Right renal pelvis (tissue), 4 donors: ENCODE measurements around the gene PFKFB4. TPM values are rescaled to one million over a fixed set of nuclear protein-coding genes. Genes with fewer than 3 reads are reported as not detected.
"Not testable (repeated sequence)": the region's sequence is repeated elsewhere in the genome, so short reads cannot be mapped to it uniquely, and the experiment has no call there.

ENCODE experiments used
- DNase-seq, 4 donors: peaks; one replicate each; pipeline ENCODE4 v3.0.0-alpha.2; 2013; ENCODE audit warnings: low read depth in 4 of 4, low spot score in 3 of 4, missing footprints in 1 of 4
- polyA plus RNA-seq, 4 donors: library from polyadenylated mRNA; unstranded; fragments of 120-200 nt; gene quantifications; one replicate each; pipeline ENCODE4 v1.2.1, GENCODE V29; 2013; ENCODE audit not compliant: insufficient read length in 4 of 4

The PFKFB4 gene
- polyA plus RNA-seq, 4 donors = 3.9 to 5.4 (median 4.9) TPM

DNA sequence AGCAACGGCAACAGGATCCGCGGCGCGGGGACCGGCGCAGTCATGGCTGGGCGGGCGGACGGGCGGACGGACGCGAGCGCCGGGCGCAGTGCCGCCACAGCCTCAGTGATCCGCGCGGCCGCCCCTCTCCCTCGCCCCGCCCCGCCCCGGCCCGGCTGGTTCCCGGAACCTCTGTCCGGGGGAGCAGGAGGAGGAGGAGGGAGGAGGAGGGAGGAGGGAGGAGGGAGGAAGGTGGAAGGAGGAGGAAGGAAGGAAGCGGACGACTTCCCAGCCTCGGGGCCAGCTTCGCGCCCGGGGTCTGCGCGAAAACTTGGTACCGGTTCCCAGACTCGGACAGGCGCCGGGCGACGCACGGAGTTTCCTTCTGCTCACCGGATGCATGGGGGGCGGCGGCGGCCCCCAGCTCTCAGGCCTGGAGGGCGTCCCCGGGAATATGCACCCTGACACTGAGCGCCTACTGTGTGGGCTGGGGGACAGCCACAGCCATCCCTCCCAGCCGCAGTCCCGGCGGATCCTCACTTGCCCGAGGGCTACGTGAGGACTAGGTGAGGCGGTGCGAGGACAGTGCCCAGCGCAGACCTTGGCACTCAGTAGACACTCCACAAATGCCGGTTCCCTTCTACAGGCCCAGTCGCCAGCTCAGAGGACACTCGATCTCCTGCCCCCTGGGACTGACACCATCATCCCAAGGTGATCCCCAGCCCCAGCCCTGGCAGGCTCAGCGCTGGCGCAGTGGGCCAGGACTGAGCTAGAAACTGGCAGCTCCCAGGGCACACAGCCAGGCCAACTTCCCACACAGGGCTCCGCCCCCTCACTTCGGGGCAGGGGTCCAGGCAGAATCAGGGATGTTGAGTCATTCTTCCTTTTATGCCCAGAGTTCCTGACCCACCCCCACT is 52.3 kb downstream of the PFKFB4 start, which contains the start of gene SHISA5:
TSS of gene SHISA5 (minus strand) at position 124 of the 896 bp plus-strand sequence. CDS start at position 44, 80 bp downstream.
- DNase-seq = peak in 2 of 4 donors; percentile 22 to 45

DNA sequence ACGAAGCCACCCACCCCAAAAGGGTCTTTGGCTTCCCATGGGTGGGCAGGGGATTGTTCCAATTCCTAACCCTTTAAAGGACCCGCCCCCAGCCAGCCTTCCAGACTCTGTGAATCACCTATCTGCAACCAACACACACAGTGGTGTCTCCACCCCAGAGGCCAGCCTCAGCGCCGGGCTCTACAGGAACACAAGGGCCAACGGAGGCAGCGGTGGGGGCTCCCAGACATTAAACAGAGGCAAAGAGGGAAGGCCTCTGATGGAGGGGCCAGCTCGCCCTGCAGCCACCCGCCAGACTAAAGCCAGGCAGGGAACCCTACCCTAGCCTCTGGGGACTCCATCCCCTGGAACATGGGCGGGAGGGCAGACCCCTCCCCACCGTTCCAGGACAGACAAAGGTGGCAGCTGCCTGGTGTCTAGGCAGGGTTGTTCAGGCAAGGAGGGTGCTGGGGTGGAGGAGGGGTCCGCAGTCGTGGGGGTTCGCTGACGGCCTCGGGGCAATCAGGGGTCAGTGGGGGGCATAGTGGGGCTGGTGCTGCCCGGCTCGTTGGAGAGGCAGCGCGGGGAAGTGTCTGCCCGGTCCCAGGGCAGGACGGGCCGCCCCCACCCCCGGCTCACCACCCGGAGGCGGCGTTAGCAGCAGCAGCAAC is 53.1 kb downstream of the PFKFB4 start:
- DNase-seq = no peak

DNA sequence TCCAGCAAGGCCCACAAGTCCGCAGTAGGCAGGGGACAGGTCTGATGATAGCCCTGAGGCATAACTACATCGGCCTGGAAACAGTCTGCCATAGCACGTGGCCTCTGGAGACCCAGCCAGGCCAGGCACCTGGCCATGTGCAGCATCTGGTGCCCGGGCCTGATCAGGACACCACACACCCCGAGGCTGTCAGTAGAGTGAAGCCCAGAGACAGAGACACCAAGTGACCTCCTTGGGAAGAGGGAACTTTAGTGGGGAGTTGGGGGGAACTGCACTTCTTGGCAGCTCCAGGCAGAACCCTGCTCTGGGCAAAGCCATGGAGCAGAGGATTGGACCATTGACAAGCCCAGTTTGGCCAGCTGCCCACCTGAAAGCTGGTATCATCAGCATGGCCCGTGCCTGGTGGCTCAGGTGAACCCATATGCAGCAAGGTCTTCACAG is 53.9 kb downstream of the PFKFB4 start:
- no peak for DNase-seq

DNA sequence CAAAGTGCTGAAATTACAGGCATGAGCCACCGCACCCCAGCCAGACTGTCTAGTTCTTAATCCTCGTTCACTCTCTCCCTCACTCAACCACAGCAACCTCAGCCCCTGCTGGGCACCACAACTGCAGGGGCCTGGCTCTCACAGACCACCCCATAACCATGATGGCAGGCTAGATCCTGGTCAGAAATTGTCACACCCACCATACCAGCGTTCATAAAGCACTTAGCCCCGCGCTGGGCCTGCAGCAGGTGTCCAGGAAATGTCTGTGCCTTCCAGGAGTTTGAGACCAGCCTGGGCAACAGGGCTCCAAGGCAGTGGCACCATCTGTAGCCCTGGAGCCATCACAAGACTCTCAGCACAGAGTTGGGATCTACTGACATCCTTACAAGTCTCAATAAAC is 54.5 kb downstream of the PFKFB4 start:
- no peak for DNase-seq

DNA sequence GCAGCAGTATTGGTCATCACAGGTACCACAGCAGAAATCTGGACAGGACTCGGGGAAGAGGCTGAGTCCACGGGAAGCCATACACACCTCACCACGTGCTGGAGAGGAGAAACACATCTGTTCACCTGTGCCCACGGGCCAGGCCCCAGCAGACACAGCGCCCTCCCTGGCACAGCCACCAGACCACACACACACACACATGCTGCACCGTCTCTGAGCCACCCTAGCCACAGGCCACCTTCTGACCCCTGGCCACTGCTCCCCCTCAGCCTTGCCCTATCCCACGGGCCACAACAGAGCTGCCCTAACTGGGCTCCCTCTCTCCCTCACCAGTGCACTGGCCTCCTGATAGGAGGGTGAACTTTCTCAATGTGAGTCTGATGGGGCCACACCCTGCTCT is 55.4 kb downstream of the PFKFB4 start:
- no peak for DNase-seq

DNA sequence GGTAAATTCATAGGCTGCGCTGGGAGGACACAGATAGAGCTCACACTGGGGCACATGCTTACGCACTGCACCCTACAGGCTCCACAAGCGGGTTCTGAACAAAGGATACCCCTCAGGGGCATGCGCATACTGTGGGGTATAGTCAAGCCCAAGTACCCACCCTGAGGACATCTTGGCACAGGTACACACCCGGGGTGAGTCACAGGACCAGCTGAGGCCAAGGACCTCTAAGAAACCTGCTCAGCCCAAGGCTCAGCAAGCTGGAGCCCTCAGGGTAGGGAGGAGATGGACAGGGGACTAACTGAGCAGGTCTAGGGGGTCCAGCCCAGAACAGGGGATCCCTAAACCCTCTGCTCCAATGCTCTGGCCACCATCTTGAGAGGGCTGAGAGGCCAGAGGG is 55.9 kb downstream of the PFKFB4 start:
- DNase-seq = no peak

DNA sequence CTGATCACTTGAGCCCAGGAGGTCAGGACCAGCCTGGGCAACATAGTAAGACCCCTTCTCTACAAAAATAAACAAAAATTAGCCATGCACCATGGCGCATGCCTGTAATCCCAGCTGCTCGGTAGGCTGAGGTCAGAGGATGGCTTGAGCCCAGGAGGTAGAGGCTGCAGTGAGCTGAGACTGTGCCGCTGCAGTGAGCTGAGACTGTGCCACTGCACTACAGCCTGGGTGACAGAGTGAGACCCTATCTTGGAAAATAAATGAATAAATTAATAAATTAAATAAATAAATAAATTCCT is 63.5 kb downstream of the PFKFB4 start:
- DNase-seq = no peak

DNA sequence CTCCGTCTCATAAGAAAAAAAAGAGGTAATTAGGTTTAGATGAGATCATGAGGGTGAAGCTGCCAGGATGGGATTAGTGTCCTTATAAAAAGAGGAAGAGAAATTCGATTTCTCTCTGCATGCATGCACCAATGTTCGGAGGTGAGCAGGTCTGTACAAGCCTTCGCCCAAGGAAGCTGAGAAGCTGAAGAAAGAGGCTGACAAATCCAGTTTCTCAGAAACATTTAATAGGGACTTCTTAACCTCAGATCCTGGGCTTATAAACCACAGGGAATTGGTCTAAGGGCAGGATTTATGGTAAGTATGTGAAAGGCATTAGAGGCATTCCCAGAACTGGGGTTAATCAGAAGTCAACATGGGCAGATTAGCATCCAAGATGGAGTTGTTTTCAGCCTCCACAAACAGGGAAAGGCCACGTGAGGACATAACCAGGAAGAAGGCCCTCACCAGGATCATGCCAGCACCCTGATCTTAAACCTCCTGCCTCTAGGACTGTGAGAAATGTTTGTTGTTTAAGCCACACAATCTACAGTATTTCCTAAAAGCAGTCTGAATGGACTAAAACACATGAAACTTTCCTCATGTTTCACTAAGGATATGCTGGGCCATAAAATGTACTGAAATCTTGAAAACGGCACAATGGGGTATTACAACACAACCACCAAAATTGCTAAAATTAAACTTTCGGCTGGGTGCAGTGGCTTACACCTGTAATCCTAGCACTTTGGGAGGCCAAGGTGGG is 64.0 kb downstream of the PFKFB4 start:
- DNase-seq = no peak

DNA sequence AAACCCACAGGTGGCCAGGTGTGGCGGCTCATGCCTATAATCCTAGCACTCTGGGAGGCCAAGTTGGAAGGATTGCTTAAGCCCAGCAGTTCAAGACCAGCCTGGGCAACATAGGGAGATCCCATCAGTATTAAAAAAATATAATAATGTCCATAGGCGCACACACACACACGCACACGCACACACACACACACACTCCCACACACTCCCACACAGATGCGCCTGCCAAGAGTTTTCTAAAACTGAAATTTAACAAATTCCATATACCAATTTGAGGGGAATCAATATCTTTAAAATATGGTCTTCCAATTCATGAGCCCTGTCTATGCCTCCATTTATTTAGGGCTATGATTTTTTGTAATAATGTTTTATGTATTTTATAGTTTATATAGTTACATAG is 69.7 kb downstream of the PFKFB4 start:
- DNase-seq = no peak

DNA sequence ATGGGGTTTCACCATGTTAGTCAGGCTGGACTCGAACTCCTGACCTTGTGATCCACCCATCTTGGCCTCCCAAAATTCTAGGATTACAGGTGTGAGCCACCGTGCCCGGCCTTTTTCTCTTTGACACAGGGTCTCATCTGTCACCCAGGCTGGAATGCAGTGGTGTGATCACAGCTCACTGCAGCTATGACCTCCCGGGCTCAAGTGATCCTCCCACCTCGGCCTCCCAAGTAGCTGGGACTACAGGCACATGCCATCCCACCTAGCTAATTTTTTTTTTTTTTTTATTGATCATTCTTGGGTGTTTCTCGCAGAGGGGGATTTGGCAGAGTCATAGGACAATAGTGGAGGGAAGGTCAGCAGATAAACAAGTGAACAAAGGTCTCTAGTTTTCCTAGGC is 73.8 kb downstream of the PFKFB4 start:
- not testable (repeated sequence) for DNase-seq

DNA sequence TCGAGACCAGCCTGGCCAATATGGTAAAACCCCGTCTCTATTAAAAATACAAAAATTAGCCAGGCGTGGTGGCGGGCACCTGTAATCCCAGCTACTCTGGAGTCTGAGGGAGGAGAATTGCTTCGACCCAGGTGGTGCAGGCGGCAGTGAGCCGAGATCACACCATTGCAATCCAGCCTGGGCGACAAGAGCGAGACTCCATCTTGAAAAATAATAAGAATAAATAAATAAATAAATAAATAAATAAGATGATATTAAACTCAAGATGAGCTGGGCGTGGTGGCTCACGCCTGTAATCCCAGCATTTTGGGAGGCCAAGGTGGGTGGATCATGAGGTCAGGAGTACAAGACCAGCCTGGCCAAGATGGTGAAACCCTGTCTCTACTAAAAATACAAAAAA is 75.7 kb downstream of the PFKFB4 start:
- not testable (repeated sequence) for DNase-seq

DNA sequence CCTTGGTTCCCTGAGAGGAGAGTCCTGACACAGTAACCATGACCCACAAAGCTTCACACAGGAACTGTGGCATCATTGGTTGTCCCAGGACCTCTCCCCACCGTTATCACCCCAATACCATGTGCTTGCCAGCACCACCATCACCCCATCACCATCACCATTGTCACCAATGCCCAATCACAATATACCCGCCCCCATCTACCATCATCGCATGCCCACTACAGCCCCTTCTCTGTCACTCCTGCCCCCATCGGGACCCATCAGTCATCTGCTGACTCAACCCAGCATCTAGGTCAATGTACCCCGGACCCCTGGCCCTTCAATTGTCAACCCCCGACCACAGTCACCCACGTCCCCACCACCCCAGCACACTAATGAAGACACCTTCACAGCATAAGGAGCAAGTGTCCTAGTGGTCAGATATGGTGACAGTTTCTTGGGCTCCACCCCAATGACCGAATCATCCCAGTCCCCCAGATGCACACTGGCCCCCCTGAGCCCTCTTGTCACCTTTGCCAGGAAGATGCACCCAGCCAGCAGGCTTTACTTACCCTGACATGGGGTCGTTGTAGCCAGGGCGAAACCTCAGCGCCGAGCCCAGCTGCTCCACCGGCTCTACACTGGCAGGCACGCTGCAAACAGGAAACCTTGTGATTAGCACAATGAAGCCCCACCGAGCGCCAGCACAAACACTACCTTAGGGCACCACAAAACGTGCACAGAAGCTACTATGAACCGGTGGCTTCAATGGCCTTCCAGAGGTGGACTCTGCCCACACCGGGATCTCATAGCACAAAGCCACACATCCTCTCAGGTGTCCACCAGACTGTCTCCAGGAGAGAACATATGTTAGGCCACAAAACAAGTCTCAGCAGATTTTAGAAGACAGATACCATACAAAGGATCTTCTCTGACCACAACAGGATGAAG is 77.7 kb downstream of the PFKFB4 start:
- DNase-seq = no peak

DNA sequence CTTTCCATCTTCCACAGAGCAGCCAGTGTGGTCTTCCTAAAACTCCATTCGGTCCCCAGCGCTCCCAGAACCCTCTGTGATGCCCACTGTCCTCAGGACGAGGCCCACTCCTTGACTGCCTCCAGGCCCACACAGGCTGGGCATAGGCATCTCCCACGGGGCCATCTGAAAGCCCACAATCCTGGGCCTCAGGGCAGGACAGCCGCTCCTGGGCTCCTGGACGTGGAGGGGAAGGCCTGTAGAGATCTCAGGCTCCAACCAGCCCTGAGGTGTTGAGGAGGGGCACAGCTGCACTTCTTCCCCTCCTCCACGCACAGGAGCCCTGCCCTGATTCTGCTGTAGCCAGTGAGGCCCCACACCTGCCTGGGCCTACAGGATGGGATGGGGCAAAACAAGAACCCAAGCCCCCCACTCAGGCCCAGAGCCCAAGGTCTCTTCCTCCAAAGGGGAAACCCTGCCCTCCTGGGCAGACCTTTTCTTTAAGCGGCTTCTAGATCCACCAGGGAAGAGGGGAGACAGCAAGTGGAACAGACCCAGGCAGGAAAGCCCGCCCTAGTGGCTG is 78.6 kb downstream of the PFKFB4 start:
- DNase-seq = no peak

DNA sequence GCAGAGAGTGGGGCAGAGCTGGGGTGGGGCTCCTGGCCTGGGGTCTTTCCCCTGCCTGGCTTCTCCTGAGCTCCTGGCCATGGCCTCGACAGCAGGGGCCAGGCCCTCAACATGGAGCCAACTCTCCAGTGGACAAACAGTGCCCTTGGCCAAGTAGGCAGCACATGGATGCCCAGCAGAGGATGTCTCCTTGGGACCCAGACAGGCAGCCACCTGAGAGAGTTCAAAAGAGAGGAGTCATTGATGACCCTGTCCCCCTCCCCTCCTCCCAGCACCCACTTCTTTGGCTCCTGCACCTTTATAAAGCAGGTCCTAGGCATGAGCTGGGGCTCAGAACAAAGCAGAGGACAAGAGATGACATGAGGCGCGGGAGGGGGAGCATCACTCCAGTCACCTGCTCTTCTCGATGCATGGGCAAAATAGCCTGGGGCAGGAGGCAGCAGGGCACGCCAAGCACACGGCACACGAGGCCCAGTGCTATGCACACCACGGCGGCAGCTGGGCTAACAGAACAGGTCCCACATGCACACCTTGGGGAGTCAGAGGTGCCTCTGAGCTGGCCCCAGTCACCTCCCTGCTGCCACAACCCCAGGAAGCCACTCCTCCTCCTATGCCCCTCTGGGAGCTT is 80.1 kb downstream of the PFKFB4 start:
- DNase-seq = no peak

DNA sequence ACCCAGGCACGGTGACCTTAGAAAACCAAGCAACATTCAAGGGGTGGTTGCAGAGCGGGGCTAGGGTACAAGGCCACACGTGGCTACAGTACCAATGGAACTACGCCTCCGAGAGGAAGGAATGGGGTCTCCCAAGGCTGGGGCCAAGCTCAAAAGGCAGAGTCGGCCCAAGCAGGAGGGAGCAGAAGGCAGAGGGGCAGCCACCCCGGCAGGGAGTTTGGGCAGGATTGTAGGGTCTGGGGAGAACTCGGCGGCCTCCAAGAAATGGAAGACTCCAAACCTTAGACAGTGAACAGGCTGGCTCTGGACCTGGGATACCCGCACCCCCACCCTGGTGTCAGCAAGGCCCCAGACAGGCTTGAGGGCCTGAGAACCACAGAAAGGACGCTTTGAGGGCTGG is 81.4 kb downstream of the PFKFB4 start:
- no peak for DNase-seq

DNA sequence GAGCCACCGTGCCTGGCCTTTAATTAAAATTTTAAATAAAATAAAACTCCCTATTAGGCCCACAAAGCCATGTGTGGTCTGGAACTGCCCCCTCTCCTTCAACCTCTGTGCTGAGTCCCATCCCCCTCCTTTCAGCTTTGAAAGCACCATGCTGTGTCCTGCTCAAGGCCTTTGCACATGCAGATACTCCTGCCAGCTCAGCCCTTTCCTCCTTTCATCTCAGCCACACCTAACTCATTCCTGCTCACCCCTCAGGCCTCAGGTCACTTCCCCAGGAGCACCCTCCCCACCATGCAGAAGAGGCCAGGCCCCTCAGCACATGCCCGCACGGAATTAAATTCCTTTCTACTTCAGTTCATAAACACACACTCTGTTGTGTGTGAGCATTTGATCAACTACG is 82.0 kb downstream of the PFKFB4 start:
- DNase-seq = no peak

DNA sequence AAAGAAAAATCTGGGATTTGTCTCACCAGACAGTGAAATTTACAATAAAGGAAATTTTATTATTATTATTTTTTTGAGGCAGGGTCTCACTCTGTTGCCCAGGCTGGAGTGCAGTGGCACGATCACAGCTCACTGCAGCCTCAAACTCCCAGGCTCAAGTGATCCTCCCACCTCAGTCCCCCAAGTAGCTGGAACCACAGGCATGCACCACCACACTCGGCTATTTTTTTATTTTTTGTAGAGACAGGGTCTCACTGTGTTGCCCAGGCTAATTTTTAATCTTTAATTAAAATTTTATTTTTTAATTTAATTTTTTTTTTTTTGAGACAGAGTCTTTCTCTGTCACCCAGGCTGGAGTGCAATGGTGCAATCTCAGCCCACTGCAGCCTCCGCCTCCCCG is 82.6 kb downstream of the PFKFB4 start:
- not testable (repeated sequence) for DNase-seq

DNA sequence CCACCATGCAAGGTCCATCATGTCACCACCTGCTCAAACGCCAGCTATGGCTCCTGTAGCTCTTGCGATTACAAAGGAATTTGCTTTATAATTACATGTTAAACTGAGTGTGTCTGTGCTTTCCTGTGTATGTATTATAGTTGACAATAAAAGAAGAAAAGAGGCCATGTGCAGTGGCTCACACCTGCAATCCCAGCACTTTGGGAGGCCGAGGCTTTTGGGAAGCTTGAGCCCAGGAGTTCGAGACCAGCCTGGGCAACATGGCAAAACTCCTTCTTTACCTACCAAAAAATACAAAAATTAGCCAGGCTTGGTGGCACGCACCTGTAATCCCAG is 83.0 kb downstream of the PFKFB4 start:
- DNase-seq = peak in 1 of 4 donors; percentile 12

DNA sequence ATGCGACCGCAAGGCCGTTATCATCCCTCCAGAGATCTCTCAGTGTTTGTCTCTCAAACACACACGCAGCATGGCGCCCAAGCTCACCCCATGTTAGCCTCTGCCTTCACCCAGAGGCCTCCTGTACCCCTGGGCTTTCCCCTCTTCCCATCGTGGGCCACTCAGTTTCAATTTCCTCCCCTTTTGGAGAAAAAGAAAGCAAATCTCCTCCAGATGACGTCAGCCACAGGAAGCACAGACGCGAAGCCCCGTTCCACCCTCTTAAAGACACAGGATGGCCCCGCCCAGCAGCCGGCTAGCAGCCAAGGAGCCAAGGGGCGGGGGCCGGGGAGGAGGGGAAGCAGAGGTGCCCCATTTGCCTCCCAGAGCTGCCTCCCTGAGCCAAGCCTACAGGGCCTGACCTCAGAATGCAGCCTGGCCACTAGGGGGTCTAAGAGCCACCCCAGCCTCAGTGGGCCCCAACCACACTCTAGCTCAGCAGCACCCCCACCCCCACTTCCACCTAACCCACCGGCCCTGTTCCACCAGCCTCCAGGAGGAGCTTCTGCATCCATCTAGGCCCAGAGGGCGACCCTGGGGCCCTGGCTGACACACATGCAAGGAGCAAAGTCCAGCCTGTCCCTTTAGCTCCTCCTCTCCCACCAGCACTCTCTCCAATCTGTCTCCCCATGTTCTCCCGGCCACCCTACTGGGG is 83.5 kb downstream of the PFKFB4 start:
- peak; percentile 78 to 82 (median 81) for DNase-seq
